Stimulated activated CD4-positive, alpha-beta T cell treated with anti-CD3 and anti-CD28 coated beads, Interleukin-1b, Interleukin-23, amount 100 ng/mL, for 48 hours (primary cell): ENCODE data around the gene ZNF536.
"Not testable (repeated sequence)": the region's sequence is repeated elsewhere in the genome, so short reads cannot be mapped to it uniquely, and the experiment has no call there.

Experiments
- DNase-seq: peaks from one replicate; pipeline ENCODE4 v3.0.0-alpha.2; 2020

ZNF536 gene

DNA sequence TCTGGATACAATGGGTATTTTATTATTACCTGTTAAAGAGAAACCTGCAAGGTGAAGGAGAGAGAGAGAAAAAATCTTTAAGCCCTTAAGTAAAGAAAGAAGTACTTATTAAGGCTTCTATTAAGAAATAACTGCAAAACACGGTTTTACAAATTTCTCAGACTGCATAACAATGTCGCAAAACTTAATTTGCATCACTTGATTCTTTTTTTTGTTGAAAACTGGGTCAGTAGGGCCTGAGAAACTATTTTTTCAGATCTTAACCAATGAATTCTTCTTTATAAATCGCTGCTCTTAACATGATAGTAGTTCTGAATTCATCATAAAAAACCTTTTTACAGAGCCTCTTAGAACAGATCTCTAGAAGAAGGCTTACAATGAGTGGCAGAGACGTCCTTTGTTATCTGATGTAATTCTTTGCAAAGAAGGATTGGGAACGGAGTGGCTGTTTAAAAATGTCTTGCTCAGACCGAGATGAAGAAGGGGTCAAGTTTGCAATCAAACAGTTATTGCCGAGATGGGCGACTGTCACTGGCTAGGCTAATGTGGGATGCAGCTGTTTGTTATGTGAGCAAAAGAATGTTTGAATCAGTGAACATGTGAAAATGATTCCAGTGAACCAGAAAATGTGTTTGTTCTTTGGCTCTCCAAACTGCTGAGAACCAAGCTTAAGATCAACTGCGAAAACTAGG, 76.3 kb downstream of the ZNF536 start:
- no peak for DNase-seq

DNA sequence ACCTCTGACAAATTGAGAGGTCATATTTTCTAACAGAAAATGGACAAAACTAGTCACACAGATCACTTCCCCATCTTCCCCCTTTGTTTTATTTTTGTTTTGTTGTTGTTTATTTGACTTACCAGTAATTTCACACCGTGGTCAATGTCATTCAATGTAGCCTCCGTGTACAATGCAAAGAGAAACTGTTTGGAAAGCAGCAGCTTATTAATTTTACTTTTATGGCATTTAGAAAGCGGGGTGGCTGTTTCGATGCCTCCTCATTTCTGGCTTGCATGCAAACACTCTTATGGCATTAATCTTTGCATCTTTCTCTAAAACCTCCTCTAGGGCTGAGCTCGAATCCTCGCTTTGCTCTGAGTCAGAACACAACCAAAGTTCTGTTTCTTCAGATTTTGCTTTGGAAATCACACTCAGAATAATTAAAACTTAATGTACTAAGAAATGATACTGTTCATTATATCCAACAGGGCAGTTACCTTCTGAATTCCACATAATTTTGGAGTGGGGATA, 77.0 kb downstream of the ZNF536 start:
- no peak for DNase-seq

DNA sequence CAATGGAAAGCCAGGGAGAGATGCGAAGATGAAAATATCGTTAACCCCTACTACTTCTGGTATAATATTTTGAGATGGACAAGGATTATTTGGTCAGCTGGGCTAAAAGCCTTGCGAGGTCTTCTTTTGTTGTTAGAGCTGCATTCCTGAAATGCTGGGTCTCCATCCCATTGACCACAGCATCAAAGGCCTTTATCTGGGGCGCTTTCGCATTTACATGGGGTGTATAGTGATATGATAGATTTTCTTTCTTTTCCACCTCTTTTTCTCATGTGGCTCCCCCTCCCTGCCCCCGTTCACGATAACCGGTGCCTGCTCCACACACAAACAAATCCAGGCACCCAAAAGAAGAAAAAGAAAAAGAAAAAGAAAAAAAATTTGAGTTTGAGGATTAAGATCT, 77.5 kb downstream of the ZNF536 start:
- DNase-seq, result no peak

DNA sequence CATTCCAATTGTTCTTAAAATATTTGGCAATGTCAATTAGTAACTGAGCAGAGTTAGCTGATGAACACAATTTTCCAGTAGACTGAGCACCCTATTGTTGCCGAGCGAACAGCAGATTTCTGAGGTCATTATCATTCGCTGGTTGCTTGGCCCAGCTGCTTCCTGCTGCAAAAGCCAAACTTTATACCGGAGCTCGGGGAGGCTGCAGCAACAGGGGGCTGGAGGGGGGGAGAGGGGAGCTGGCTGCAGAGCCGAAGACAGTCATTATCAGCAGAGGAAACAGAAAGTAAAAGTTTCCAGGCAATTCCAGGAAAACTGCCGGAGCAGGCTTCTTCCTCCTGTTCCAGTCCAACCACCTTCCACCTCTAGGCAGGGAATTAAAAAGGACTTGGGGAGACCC, 77.9 kb downstream of the ZNF536 start:
- no peak for DNase-seq

DNA sequence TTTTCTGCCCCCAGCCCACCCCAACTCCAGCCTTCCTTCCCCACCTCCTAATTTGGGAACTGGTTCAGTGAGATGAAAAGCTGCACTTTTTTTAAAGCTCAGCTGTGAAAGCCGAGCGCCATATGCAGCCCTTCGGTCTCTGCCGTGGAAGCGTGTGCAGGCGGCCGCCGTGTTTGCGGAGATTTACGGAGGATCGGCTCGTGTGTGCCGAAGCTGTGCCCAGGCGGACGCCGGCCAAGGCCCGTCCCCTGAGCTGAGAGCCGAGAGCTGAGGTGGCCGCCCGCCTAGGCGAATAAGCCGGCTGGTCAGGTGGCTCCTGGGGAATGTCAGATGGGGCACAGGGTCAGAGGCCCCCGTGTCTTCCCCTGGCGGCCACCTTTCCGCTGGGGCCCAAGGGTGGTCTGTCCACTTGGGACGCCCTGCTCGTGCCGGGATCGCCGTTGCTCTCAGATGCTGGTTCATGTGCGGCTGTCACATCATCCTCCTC, 78.7 kb downstream of the ZNF536 start:
- no peak for DNase-seq

DNA sequence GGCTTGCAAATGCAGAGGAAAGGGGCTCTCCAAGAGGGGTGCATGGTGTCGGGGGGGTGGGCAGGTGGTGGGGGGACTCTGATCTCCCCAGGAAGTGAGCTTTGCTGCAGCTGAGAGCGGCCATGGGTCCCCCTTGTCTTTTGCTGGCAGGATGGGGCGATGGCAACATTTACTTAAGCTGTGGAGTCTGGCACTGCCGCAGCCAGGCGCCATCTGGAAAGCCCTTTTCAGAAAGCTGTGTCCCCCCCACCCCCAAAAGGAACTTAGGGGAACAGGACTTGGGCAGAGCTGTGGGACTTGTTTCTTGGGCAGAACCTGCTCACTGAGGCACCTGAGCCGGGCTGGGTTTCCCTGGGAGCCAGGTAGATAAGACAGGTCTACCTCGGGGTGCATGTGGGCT, 80.7 kb downstream of the ZNF536 start:
- no peak for DNase-seq

DNA sequence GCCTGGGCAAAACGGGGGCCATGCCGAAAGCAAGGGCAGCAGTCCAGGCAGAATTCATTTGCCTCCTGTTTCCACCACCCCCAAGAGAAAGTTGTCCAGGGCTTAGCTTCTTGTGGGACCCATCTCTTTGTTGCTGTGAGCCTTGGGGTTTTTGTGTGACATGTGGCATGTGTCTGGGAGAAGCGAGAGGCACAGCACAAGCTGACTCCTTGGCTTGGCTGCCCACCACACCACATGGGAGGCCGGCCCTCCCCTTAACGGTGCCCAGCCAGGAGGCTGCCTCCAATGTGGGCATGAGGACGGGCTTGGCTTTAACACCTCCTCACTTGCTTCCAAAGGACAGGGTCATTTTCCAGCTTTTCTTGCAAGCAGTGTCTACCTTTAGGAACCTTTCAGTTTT, 81.6 kb downstream of the ZNF536 start:
- DNase-seq, result no peak

DNA sequence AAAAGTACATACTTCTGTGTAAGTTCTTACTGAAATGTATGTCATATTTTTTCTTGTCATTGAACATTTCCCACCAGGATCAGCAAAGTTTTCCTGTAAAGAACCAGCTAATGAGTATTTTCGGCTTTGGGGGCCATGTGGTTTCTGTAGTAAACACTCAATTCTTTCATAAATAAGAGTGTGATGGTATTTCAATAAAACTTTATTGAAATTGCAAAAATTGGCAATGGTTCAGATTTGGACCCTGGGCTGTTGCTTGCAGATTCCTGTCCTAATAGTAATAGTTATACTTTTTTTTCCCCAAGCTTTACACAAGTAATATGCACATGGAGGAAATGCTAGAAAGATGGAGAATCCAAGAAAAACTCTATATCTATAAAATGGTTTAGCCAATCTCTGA, 83.7 kb downstream of the ZNF536 start:
- no peak for DNase-seq

DNA sequence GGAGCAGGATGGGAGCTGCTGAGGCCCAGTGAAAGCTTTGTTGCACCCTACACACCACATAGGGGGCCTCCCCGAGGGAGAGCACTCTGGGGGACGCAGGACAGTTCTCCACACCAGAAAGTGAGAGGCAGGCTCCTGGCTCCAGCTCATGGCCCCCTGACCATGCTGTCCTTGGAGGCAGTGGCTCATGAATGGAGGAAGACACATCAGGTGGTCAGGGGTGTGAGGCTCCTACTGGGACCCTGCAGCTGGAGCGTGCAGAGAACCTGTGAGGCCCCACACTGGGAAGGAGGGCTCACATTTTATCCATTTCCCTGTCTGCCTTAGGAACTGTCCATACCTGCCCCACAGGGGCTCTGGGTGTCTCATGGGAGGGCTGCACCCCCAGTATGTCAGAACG, 85.3 kb downstream of the ZNF536 start:
- DNase-seq, result no peak

DNA sequence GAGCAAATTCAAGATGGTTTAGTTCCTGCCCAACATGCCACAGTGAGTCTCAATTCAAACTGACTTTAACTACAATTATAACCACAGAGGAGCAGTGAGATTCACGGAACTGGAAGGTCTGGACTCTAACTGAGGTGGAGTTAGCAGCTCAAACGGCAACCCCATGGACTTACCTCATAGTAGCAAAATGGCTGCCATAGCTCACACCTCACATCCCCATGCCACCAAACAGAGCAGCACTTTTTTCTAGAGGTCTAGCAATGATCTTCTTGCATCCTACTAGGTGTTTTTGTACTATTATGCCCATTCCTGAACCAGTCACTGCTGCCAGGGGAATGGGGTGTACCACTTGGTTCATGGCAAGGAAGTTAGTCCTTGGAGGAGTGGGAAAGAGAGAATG, 87.7 kb downstream of the ZNF536 start:
- DNase-seq, result no peak

DNA sequence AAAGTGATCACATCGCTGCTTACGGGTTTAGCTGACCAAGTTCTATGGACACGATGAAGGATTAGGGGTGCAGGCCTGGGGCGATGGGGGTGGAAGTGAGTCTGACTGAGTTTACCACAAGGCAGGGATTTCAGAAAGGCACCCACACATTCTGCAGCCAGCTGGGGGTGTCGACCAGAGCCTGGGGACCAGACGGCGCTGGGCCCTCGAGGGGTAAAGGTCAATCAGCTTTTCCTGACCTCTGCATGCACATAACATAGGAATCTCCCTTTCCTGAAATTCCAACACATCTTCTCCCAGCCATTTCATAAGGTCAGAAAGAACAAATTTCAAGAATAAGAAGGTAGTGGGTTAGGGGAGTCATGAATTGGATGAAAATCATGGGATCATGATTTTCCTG, 92.0 kb downstream of the ZNF536 start:
- no peak for DNase-seq

DNA sequence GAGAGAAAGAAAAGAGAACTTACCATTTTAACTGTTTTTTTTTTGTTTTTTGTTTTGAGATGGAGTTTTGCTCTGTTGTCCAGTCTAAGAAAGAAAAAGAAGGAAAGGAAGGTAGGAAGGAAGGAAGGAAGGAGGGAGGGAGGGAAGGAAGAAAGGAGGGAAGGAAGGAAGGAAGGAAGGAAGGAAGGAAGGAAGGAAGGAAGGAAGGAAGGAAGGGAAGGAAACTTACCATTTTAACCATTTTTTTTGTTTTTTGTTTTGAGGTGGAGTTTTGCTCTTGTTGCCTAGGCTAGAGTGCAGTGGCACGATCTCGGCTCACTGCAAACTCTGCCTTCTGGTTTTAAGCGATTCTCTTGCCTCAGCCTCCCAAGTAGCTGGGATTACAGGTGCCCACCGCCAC, 94.4 kb downstream of the ZNF536 start:
- DNase-seq, result not testable (repeated sequence)

DNA sequence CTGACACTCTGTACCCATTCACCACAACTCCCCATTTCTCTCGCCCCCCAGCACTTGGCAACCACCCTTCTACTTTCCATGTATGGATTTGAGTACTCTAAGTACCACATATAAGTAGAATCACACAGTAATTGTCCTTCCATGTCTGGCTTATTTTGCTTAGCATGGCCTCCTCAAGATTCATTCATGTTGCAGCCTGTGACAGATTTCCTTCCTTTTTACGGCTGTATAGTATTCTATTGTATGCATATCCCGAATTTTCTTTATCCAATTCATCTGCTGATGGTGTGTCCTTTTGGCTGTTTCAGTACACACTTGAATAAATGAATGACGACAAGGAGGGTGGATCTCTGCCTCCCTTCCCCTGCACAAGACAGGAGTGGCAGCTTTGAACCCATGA, 95.1 kb downstream of the ZNF536 start:
- no peak for DNase-seq

DNA sequence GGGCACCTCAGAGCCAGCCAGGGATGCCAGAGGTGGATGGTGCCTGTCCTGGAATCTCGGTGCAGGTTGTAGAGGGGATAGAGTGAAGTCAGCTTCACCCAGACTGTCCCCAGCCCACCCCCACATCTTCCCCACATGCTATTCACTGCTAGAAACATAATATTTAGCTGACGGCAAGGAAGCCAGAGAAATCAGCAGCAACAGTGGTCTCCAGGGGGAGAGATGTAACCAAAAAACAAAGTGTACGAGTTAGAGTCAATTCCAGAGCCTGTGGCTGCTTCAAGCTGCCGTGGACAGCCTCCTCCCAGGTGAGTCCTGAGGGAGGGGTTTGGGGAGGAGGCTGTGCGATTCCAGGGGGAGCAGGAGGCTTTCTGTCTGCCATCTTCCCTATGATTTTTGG, 97.6 kb downstream of the ZNF536 start:
- DNase-seq, result no peak

DNA sequence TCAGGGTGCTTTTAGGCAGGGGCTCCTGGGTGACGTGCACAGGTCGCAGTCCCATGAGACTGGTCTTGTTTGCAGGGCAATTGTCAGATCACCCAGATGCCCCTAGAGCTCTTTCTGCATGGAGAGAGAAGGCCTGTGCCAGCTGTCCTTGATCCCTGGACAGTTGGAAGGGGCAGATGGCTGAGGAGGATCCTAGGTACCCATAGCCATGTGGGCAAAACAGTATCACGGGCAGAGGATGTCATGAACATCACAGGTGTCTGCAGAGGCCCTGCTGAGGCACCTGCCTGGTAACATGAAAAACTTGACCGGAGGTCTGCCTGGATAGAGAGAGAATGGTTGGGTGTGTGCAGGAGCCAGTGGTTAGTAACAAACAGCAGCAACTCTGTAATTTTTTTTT, 99.3 kb downstream of the ZNF536 start:
- no peak for DNase-seq

DNA sequence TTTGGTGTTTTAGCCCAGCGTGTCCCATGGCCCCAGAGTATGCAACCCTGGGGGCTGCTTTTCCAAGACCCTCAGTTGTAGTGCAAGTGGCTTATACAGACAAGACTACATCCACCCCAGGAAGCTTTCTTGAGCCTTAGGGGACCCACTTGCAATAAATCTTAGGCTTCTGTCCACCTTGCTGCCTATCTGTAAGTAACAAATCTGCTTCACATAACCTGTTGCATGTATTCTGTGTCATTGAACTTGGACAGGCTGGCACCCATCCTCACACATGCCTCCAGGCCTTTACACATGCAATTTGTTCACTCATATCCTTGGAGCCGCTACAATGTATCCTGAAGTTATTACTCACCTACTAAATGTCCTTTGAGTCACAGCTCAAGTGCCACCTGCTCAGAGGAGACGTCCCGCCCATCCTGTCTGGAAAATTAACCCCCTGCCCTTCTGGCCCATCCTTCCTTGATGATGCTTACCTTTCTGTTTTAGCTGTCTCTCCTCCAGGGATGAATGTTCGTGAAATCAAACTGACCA, 101.2 kb downstream of the ZNF536 start:
- no peak for DNase-seq

DNA sequence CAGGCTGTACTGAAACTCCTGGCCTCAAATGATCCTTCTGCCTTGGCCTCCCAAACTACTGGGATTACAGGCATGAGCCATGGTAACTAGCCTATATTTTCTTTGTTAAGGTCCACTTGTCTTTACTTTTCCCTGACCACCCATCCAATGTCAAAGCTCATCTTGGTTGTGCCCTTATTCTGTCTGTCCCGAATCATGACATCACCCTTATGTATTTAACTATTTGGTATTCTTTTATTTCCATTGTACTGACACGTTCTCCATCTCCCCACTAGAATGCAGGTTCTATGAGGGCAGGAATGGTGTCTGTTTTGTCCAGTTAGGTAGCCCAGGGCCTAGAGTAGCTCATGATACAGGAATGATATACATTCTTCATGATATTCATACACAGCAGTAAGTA, 104.8 kb downstream of the ZNF536 start:
- no peak for DNase-seq

DNA sequence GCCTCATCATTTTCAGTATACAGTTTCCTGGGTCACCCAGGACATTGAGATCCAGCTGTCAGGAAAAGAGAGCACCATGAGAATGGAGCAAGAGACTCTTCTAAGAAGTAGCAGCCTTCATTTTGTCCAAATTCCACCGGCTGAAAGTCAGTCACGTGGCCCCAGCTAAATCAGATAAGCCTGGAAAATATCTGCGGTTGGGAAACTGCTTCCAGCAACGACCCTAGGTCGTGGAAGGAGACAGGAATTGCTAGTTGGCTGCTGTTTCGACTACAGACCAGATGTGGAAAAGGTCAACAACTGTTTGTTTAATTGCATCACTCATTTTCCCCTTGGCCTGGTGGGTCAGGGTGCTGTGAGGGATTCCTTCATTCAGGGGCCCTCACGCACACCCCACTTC, 107.0 kb downstream of the ZNF536 start:
- no peak for DNase-seq

DNA sequence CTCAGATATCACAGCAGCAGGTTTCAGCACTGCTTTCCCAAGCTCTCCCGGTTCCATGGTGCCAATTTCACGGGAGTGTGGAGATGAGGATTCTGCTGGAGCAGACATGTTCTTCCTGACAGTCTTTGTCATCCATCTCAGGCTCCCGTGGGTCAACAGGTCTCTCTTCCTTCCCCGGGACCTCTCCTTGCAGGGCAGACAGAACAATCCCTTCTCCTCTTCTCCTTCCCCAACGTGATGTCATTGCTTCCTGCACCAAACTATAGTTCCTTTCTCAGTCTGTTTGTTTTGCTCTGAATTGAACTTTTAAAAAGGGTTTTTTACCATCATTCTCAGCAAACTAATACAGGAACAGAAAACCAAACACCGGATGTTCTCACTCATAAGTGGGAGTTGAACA, 107.9 kb downstream of the ZNF536 start:
- DNase-seq, result no peak

DNA sequence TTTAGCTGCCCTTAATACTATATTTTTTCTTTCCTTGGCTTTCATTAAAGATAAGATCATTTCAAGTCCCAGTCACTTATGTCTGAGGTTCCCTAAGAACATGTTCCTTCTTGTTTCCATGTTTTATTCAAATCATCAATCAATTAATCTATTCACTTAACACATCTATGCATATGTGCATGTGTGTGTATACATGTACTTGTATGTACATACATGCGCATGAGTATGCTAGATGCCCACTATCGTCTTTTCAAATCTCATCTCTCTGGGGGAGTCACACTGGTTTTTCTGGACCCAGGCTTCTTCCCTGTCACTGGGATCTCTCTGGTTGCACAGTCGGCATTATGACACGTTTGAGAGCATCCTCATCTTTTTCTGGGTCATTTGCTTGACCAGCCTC, 108.9 kb downstream of the ZNF536 start:
- no peak for DNase-seq

DNA sequence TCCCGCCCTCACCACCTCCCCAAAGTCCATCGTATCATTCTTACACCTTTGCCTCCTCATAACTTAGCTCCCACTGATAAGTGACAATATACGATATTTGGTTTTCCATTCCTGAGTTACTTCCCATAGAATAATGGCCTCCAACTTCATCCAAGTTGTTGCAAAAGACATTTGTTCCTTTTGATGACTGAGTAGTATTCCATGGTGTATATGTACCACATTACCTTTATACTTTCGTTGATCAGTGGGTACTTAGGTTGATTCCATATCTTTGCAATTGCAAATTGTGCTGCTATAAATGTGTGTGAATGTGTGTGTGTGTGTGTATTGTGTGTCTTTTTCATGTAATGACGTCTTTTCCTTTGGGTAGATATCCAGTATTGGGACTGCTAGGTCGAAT, 109.6 kb downstream of the ZNF536 start:
- DNase-seq, result no peak

DNA sequence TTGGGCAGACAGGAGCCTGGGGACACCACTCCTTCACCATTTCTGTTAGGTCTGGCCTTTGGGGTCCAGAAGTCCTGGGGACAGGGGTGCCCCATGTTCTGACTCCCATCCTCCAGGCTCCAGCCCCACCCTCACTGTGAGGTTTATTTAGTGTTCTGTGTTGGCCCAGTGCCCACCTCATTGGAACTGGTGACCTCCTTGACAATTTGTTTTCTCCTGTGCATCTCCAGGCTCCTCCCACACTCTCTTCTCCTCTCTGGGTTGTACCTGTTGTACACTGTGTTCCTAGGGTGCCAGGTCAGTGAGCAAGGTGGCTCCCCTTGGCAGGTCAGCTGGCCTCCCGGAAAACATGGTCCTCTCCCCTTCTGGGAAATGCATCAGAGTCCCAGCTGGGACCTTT, 110.8 kb downstream of the ZNF536 start:
- DNase-seq, result no peak

DNA sequence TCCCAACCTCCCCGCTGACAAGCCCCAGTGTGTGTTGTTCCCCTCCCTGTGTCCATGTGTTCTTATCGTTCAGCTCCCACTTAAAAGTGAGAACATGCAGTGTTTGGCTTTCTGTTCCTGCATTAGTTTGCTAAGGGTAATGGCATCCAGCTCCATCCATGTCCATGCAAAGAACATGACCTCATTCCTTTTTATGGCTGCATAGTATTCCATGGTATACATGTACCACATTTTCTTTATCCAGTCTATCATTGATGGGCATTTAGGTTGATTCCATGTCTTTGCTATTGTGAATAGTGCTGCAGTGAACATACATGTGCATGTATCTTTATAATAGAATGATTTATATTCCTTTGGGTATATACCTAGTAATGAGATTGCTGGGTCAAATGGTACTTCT, 114.1 kb downstream of the ZNF536 start:
- DNase-seq, result not testable (repeated sequence)

DNA sequence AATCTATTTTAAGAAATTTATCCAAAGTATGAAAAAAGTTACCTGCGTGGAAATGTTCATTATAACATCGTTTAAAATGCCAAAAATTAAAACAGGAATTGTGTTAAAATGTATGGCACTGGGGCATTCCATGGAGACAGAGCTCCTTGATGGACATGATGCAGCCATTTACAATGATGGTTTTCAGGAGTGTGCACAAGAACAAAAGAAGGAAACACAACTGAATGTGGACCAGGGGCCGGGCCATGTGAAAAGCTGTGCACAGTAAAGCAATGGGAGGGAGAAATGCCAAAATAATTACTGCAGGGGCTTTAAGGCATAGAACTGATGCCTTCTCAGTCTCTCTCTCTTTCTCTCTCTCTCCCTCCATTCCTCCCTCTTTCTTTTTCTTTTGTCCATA, 115.0 kb downstream of the ZNF536 start:
- DNase-seq, result no peak

DNA sequence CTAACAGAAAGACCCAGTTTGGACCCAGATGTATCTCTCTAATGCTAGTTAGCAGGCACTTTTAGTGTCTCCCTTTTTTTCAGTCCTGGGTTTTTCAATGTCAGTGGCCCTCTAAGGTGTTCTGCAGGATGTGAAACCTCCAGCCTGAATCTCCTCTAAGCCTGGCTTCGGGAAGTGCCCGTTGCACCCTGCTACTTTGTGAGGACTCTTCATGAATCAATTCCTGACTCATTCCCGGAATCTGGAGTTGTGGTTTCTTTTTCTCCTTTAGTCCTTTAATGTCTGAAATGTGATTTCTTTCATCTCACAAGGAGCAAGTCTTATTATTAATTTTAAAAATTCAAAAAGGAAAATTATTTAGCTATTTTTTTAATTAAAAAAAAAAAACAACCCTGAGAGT, 116.0 kb downstream of the ZNF536 start:
- DNase-seq, result no peak
